Measurements from ENCODE around the gene AMH.

Gene AMH

GRCh38 chr19:2221250-2221831 lies 27.8 kb upstream of the AMH start:
- no peak for DNase-seq (ENCODE audit: low read depth)

GRCh38 chr19:2221918-2222317 lies 27.2 kb upstream of the AMH start:
- no peak for DNase-seq (ENCODE audit: low read depth)

- no peak for DNase-seq (ENCODE audit: low read depth)
Observed at GRCh38 chr19:2223391-2223790, 25.7 kb upstream of the AMH start.

- DNase-seq (ENCODE audit: low read depth): no peak
Observed at GRCh38 chr19:2223959-2224358, 25.2 kb upstream of the AMH start.

- DNase-seq (ENCODE audit: low read depth): no peak
Observed at GRCh38 chr19:2224754-2225349, 24.3 kb upstream of the AMH start.

- no peak for DNase-seq (ENCODE audit: low read depth)
Observed at GRCh38 chr19:2225415-2226050, 23.6 kb upstream of the AMH start.

- DNase-seq (ENCODE audit: low read depth): no peak
Observed at GRCh38 chr19:2226051-2226839, 22.9 kb upstream of the AMH start.

- DNase-seq (ENCODE audit: low read depth): no peak
Observed at GRCh38 chr19:2226840-2227360, 22.2 kb upstream of the AMH start.

GRCh38 chr19:2227415-2228156 lies 21.5 kb upstream of the AMH start:
- DNase-seq (ENCODE audit: low read depth): no peak

- no peak for DNase-seq (ENCODE audit: low read depth)
Observed at GRCh38 chr19:2228157-2229030, 20.7 kb upstream of the AMH start.

GRCh38 chr19:2229103-2230032 lies 19.8 kb upstream of the AMH start:
- no peak for DNase-seq (ENCODE audit: low read depth)

GRCh38 chr19:2230033-2230531 lies 19.0 kb upstream of the AMH start:
- no peak for DNase-seq (ENCODE audit: low read depth)

GRCh38 chr19:2230807-2231533 lies 18.2 kb upstream of the AMH start:
- DNase-seq (ENCODE audit: low read depth): no peak

GRCh38 chr19:2231621-2232221 lies 17.4 kb upstream of the AMH start:
- DNase-seq (ENCODE audit: low read depth): no peak

- DNase-seq (ENCODE audit: low read depth): no peak
Observed at GRCh38 chr19:2232286-2233151, 16.6 kb upstream of the AMH start.

- no peak for DNase-seq (ENCODE audit: low read depth)
Observed at GRCh38 chr19:2233601-2234280, 15.4 kb upstream of the AMH start.

- no peak for DNase-seq (ENCODE audit: low read depth)
Observed at GRCh38 chr19:2234996-2235380, 14.1 kb upstream of the AMH start.
